GM18870 (cell line): ENCODE results near the gene NECTIN1.
A peak's percentile ranks its signal among the peaks of the same experiment; 100 is the strongest.
"Not testable (repeated sequence)": the region's sequence is repeated elsewhere in the genome, so short reads cannot be mapped to it uniquely, and the experiment has no call there.

Experiments
- ATAC-seq: cut with Tn5 transposase; IDR thresholded peaks from one replicate; pipeline ENCODE4 v1.9.1; 2021; ENCODE audit warnings: moderate library complexity; ENCODE audit not compliant: unreplicated experiment

NECTIN1 gene

DNA sequence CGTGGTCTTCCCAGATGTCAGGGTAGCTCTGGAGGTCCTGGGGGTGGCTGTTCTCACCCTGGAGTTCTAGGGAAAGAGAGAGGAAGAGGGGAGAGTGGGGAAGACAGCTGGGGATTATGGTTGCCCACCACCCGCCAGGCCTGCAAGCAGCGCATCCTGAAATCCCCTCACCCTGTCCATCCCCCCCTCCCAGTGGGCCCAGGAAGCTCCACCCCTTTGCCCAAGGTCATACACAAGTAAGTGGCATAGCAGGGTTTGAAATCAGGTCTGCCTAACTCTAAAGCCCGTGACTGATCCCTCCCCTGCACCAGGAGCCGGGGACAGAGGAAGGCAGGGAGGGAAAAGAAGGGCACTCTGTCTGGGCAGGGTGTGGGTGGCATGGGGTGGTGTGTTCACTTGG, 105.3 kb downstream of the NECTIN1 start:
- ATAC-seq: no peak

DNA sequence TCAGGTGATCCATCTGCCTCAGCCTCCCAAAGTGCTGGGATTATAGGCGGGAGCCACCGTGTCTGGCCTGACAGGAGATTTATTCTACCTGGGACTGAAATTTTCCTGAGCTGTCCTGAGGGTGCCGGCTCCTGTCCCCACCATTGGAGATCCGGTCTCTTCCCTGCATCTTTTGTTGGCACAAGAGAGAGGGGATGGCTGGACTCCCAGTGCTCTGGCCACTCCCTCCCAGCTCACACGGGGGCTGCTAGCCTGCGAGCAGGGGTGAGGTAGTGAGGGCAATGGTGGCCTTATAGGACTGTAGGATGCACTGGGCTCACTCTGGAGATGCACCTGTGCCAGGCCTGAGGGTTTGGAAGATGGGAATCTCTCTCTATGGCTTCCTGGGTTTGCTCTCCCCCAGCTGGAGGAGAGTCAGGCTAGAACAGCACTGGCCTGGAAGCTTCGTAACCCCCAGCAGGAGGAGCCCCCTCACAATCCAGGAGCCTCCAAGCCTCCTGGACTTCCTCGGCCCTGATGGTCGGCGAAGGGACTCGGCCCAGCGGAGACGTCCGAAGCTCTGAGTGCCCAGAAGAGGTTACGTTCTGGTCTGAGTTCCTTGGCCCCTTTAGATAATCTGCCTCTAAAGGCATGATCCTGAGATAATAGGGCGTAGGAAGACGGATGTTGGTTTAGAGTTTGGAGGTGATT, 106.4 kb downstream of the NECTIN1 start:
- no peak for ATAC-seq

DNA sequence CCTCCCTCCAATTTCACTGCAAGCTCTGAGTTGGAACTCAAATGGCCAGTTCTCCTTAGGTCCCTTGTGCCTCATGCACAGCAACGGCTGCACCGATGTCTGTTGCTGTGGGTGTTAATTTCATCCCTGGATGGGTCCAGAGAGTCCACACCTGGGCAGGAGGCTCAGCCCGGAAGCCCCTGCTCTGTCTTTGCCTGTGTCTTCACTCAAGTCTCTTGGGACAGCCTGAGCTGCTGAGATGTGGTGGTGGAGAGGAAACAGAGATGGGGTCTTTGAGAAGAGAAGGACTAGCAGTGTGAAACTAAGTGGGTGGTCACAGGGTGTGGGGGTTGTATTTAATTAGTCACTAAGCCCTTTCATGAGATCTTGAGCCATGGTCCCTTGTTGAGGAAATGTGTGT, 109.3 kb downstream of the NECTIN1 start:
- ATAC-seq: no peak

DNA sequence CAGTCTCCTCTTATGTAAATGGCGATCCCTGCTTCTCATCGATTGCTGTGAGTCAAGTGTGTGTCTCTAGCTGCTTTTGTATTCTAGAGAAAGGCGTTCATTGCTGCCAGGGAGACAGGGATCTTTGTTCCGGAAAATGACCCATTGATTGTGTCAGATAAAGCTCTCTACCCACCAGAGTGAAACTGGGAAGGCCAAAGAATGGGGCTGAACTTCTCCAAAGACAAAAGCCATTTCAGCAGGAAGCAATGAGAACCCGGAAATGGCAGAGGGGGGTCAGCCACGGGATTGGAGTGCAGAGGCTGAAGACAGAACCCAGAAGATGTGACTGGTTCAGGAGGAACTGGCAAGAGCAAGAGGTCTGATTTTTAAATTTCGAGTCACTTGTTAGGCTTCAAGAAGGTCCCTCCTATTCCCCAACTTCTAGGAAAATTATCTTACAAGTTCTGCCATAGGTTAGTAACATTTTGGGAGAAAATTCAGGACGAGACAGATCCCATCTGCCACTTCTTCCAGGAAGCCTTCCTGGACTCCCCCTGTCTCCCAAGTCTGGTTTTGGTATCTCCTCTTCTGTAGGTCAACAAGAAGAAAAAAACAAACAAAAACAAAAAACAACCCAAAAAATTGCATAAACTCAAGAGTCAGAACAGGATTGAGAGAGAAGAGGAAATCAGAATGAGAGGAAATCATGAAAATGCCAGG, 110.6 kb downstream of the NECTIN1 start:
- ATAC-seq: no peak

DNA sequence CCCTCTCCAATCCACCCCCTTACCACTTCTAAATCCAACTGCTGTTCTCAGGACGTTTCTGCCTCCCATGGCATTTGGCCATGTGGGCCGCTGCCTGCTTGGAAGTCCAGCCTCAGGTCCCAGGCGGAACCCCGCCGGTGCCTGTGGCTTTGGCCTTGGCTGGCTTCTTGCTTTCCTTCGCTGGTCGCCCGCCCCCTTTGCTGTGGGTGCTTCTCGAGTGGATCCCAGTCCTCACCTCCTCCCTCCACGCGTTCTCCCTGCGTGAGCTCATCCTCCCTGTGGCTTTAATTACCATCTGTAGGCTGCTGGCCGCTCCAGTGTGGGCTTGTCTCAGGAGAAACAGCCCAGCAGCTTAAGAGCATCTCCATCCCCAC, 111.7 kb downstream of the NECTIN1 start:
- ATAC-seq: no peak

DNA sequence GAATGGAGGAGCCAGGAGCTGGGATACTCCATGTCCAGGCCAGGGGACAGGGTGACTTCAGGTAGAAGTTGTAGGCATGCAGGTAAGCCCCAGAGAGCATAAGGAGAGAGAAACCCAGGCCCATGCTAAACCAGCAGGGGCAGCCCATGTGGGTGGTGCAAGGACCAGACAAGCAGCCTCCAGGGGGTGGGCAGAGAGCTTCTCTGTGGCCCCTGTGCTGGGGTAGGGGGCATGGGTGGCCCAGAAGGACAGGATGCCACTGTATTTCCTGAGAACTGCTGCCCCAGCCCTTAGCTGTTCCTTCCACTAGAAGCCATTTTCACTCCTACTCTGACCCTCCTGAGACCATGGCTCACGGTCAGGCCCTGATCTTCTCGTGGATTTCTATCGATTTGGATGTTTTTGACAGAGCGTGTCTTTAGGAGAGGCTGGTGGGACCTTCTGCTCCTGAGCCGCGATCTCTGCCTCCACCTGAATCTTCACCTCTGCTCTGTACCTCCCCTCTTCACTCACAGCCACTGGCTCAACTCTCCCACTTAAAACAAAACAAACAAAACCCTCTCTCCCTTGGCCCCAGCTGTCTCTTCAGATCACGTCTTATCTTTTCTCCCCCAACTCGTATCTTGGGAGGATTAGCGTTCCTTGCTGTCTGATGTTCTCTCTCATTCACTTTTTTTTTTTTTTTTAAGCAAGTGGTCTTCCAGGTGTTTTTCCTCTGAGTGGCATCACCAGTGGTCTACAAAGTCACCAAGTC, 112.2 kb downstream of the NECTIN1 start:
- no peak for ATAC-seq

DNA sequence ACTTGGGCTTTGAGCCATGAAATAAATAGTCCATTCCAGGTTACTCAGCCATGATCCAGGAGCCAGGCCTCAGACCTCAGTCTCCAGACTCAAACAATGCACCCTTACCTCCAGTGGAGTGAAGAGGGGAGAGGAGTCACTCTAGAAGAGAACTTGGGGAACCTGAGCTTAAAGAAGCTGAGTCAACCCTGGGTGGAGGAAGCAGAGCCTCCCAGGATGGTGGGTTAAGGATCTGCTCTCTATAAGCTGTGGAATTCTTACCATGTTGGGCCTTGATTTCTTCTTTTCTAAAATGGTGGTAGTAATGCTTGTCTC, 113.2 kb downstream of the NECTIN1 start:
- ATAC-seq: no peak

DNA sequence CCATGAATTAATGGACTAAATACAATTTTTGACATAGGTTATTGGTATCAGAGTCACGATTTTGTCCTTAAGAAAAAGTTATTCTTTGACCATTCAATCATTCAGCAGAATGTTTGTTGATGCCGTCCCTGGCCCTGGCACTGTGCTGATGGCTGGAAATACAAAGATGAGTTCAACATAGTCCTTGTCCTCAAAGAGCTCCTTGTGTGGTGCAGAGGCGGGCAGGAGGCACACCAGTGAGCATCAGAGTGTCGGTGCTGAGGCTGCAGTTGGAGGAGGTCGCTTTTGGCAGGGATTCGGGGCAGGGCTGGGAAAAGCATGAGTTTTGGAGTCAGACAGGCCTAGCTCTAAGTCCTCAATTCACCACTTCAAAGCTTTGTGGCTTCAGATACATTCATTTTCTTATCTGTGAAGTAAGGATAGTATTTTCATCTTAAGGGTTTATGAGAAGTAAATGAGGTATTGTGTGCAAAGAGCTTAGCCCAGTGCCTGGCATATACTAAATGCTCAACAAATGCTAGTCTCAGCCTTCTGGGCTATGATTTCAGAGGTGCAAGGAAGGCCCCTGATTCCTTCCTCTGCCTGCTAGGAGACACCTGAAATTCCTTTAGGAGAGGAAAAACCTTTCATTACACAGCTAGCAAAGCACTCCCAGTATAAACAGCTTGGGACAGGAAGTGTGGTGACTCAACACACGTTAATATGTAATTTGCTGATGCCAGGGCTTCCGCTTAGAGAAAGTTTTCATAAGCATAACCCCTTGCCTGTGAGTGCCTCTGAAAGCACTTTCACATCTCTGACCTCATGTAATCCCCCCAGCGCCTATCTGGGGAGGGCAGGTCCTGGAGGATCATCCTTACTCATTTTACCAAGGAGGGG, 113.8 kb downstream of the NECTIN1 start:
- ATAC-seq: peak; percentile 80

DNA sequence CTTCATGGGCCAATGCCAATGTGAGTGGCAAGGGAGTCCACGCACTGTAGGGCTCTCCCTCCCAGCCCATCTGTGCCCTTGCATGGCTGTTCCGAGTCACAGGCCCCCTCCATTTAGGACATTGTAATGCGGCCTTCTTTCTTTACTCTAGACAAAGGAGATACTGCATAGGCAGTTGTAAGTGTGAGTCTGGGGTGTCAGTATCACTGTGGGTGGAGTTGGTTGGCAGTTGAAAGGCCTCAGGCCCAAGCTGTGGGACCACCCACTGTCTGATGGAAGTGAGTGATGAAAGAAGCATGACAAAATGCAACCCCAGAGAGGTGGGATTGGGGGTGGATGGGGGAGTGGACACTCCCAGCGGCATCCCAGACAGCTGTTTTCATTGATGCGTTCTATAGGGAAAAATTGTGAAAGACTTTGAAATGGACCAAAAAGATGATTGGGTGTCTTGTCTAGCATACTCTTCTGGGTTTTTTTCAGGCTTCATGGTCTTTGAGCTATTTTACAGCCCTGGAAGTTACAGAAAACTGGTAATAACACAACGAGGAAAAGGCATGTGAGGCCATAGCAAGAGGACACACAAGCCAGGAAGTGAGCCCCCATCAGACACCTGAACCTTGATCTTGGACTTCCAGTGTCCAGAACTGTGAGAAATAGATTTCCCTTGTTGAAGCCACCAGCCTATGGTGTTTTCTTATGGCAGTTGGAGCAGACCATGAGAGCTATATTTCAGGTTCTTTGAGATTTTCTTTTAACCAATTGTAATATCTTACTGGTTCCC, 114.6 kb downstream of the NECTIN1 start:
- ATAC-seq: no peak

DNA sequence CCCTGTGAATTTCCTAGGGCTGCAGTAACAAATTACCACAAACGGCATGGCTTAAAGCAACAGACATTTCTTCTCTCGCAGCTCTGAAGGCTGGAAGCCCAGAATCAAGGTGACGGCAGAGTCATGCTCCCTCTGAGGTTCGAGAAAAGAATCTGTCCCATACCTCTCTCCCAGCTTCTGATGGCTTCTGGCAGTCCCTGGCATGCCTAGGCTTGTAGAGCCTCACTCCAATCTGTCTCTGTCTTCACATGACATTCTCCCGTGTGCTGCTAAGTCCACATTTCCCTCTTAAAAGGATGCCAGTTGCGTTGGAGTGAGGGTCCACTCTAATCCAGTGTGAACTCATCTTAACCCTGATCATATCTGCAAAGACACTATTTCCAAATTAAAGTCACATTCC, 116.2 kb downstream of the NECTIN1 start:
- ATAC-seq: no peak

DNA sequence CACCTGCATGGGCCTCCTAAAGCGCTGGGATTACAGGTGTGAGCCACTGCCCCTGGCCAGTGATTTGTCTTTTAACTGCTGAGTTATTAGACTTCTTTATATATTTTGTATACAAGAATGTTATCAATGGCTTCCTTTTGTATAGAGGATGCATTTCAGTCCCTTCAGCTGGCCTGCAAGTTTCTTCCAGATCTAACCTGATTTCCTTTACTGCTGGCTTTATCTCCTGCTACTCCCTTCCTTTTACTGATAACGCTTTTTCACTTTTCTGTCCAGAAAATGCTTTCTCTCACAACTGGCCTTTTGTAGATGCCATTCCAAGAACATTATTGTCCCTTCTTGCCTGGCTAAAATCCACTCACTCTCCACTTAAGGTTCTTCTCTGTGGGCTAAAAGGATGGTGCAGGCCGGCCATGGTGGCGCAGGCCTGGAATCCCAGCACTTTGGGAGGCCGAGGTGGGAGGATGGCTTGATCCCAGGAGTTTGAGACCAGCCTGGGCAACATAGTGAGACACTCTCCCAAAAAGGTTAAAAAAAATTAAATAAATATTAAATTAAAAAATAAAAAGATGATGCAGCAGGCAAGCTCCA, 118.1 kb downstream of the NECTIN1 start:
- ATAC-seq: no peak

DNA sequence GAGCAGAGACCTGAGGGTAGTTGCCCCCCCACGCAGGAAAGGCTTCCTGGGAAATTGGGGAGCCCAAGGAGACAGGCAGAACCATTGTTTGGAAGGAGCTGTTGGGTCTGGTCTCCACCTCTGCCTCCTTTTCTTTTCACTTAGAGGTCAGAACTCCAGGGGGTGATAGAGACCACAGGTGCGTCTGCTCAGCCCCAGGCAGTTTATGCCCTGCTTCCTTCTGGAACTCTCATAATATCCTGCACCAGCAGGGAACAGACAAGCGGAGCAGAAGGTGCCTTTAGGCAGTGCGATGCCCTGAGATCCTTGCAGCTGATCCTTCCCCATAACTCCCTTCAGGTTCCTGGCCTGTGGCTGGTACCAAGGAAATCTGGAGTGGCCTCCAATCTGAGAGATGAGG, 120.2 kb downstream of the NECTIN1 start:
- no peak for ATAC-seq

DNA sequence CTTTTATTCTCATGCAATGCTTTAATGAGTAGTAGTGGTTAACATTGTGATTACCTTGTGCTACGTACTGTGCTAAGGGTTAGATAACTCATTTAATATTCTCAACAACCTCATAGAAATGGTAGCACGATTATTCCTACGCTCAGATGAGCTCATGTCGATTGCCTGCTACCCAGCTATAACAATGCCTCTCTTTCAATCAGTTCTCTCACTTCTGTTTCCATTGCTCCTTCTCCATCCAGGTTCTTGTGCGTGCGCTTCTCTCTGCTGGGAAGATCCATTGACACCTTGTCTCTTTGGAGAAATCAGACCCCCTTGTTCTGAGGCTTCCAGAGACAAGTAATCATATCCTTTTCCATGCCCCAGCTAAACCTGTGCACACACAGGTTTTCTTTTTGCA, 120.8 kb downstream of the NECTIN1 start:
- ATAC-seq: no peak

DNA sequence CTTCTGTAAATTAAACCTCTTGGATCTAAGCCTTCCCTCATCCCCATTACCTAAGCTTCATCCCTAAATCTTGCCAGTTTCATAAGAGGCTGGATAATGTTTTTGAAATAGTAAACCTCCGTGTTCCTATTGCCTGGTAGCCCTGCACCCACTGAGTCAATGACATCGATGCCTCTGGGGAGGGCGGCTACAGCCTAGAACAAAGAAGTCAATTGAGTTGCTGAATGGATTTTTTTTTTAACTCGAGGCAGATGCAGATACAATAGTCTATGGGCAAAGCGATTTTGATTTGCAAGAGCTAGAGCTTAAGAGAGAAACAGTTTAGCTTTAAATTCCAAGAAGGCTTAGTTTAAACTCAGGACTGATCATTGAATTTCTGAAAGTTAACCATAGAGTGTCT, 121.3 kb downstream of the NECTIN1 start:
- ATAC-seq: no peak

DNA sequence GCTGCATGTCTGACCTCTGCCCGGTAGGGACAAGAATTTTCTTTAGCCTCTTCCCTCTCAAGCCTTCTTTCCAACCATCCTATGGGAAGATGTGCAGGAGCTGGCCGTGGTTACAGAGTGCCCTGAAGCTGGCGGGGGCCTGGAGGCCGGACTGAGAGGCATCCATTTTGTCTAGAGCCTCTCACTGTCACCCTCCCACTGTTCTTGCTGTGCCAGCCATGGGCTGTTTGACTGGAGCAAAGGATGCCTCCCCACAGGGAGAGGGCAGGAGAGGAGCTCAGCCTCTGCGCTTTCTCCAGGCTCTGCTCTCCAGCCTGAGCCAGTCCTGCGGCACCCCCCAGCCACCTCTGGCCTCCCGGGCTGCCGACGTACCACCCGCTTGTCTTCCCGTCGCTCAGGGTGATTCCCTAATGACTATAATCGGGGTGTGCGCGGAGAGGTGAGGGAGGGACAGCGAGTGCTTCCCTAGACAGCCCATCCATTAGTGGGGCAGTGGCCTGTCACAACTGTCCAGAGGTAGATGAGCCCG, 123.8 kb downstream of the NECTIN1 start:
- no peak for ATAC-seq

DNA sequence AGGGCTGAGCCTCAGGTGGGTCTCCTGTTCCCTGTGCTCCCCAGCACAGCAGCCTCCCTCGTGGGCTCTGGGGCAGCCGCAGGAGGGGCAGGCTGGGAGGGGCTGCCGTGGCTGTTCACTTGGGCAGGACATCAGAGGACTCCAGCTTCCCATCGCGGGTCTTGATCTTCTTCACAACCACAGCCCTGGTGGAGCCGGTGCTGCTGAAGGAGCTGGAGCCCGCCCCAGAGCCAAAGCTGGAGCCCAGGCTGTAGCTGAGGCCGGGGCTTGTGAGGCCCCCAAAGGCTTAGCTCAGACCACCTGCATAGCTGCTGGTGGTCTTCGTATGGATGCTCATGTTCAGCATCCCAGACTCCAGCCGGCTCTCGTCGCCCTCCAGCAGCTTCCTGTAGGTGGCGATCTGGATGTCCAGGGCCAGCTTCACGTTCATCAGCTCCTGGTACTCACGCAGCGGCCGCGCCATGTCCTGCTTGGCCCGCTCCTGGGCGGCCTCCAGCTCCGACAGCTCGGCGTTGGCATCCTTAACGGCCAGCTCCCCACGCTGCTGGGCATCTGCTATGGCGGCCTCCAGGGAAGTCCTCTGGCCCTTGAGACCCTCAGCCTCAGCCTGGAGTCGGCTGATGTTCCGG, 126.1 kb downstream of the NECTIN1 start:
- ATAC-seq: no peak

DNA sequence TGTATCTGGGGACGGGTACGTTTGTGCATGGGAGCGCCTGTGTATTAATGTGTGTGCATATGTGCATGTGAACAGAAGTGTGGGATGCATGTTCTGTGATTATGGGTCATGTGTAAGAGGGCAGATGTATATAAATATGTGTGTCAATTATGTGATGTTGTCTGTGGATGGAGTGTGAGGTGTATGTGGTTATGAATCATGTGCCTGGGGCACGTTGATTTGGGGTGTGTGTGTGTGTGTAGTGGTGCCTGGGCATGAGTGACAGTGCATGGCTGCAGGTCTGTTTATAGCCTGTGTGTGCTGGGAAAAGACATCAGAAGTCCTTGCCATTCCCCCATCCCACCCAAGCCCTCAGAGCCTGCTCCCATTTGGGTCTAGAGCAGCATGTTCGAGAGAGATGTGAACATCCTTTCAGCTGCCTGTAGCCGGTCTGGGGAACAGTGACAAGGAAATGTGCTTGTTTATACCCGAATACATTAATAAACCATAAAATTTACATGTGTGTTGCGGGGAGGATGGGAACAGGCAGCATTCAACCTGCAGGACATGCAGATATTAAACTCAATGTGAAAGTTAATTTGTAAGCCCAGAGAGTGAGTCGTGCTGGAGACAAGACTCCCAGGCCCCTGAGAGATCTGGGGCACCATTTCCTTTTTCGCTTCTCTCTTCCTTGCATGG, 129.0 kb downstream of the NECTIN1 start:
- no peak for ATAC-seq

DNA sequence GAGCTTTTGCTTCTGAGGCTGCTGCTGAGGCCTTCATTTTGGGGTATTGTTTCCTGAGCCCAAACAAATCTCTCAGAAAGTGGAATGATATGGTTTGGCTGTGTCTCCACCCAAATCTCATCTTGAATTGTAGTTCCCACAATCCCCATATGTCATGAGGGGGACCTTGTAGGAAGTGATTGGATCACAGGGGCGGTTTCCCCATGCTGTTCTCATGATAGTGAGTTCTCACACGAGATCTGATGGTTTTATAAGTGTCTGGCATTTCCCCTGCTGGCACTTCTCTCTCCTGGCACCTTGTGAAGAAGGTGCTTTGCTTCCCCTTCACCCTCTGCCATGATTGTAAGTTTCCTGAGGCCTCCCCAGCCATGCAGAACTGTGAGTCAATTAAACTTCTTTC, 133.1 kb downstream of the NECTIN1 start:
- not testable (repeated sequence) for ATAC-seq
